ENCODE data around the gene OPN3. TPM values are rescaled to one million over a fixed set of nuclear protein-coding genes. Genes with fewer than 3 reads are reported as not detected.

OPN3 gene
- total RNA-seq, 1 donor from 2014 or later, result 14.4 TPM

DNA sequence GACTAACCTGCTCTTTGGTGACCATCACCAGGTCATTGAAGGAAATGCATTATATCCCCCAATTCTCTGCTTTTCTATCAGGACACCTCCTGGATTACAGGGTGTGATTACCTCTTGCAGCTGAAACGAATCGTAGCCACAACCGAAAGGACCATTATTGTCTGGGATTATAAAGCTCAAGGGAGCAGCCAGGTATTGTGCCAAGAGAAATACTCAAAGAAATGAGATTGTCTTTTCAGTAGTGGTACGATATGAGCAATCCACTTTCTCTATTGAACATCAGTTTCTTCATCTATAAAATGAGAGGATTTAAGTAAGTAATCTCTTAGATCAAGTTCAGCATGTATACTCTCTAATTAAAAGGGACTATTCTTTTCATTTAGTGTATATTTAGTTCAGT is 39.2 kb upstream of the OPN3 start:
- H3K27ac Mint-ChIP-seq, result no peak overlapping the region
- H3K4me1 Mint-ChIP-seq, result no peaks in the 10 kb centered on the region
- H3K27me3 Mint-ChIP-seq (ENCODE audit: low read depth), result peaks cover 17% of the 10 kb centered on the region
- no peak for TF ChIP-seq CTCF (IDR thresholded peaks at IDR 0.05; ENCODE audit: unreplicated experiment)
- DNase-seq (ENCODE audit: low spot score in 2 of 2, unreplicated experiment in 2 of 2), result no peak
- H3K36me3 Mint-ChIP-seq, result no peaks in the 10 kb centered on the region
- peaks cover 10% of the 10 kb centered on the region for H3K9me3 Mint-ChIP-seq
- H3K4me3 Mint-ChIP-seq, result no peak overlapping the region

- Mint-ChIP-seq H3K4me1 (no peaks in the 10 kb centered on the region), H3K27me3 (ENCODE audit: low read depth) (peaks cover 24% of the 10 kb centered on the region), H3K36me3 (no peaks in the 10 kb centered on the region), H3K9me3 (peaks cover 10% of the 10 kb centered on the region), H3K27ac (no peak overlapping the region), H3K4me3 (no peak overlapping the region)
- TF ChIP-seq CTCF (IDR thresholded peaks at IDR 0.05; ENCODE audit: unreplicated experiment), result no peak
- no peak for DNase-seq (ENCODE audit: low spot score in 2 of 2, unreplicated experiment in 2 of 2)
Observed at GRCh38 chr1:241678536-241678935, 38.4 kb upstream of the OPN3 start.

GRCh38 chr1:241677201-241677600 is 37.0 kb upstream of the OPN3 start:
- no peaks in the 10 kb centered on the region for H3K36me3 Mint-ChIP-seq
- peaks cover 10% of the 10 kb centered on the region for H3K9me3 Mint-ChIP-seq
- H3K27me3 Mint-ChIP-seq (ENCODE audit: low read depth), result peaks cover 33% of the 10 kb centered on the region
- no peak for DNase-seq (ENCODE audit: low spot score in 2 of 2, unreplicated experiment in 2 of 2)
- no peak for TF ChIP-seq CTCF (IDR thresholded peaks at IDR 0.05; ENCODE audit: unreplicated experiment)
- H3K4me3 Mint-ChIP-seq, result no peak overlapping the region
- no peak overlapping the region for H3K27ac Mint-ChIP-seq
- no peaks in the 10 kb centered on the region for H3K4me1 Mint-ChIP-seq

GRCh38 chr1:241675983-241676382 is 35.8 kb upstream of the OPN3 start:
- DNase-seq (ENCODE audit: low spot score in 2 of 2, unreplicated experiment in 2 of 2), result no peak
- Mint-ChIP-seq H3K27me3 (ENCODE audit: low read depth) (peaks cover 31% of the 10 kb centered on the region), H3K36me3 (no peaks in the 10 kb centered on the region), H3K4me1 (no peaks in the 10 kb centered on the region), H3K27ac (no peak overlapping the region), H3K4me3 (no peak overlapping the region), H3K9me3 (no peaks in the 10 kb centered on the region)
- TF ChIP-seq CTCF (IDR thresholded peaks at IDR 0.05; ENCODE audit: unreplicated experiment), result no peak

DNA sequence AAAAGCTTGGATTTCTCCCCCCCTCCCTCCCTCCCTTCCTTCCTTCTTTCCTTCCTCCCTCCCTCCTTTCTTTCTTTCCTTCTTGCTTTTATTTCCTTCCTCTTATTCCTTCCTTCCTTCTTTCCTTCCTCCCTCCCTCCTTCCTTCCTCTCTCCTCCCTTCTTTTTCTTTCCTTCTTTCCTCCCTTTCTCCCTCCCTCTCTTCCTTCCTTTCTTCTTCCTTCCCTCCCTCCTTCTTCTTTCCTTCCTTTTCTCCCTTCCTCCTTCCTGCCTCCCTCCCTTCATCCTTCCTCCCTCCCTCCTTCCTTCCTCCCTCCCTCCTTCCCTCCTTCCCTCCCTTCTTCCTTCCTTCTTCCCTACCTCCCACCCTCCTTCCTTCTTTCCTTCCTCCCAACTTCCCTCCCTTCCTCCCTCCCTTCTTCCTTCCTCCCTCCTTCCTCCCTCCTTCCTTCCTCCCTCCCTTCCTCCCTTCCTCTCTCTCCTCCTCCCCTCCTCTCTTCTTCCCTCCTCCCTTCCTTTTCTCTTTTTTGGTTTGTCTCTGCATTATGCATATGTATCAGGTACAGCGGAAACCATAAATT is 34.7 kb upstream of the OPN3 start:
- H3K36me3 Mint-ChIP-seq, result no peaks in the 10 kb centered on the region
- DNase-seq (ENCODE audit: low spot score in 2 of 2, unreplicated experiment in 2 of 2), result no peak
- no peak overlapping the region for H3K27ac Mint-ChIP-seq
- H3K4me3 Mint-ChIP-seq, result no peak overlapping the region
- peaks cover 25% of the 10 kb centered on the region for H3K27me3 Mint-ChIP-seq (ENCODE audit: low read depth)
- H3K4me1 Mint-ChIP-seq, result no peaks in the 10 kb centered on the region
- no peaks in the 10 kb centered on the region for H3K9me3 Mint-ChIP-seq
- no peak for TF ChIP-seq CTCF (IDR thresholded peaks at IDR 0.05; ENCODE audit: unreplicated experiment)

GRCh38 chr1:241672301-241672700 is 32.1 kb upstream of the OPN3 start:
- Mint-ChIP-seq H3K4me3 (no peak overlapping the region), H3K4me1 (no peaks in the 10 kb centered on the region), H3K27me3 (ENCODE audit: low read depth) (peaks cover 20% of the 10 kb centered on the region), H3K9me3 (no peaks in the 10 kb centered on the region), H3K27ac (no peak overlapping the region), H3K36me3 (no peaks in the 10 kb centered on the region)
- DNase-seq (ENCODE audit: low spot score in 2 of 2, unreplicated experiment in 2 of 2), result no peak
- TF ChIP-seq CTCF (IDR thresholded peaks at IDR 0.05; ENCODE audit: unreplicated experiment), result no peak
